CD4-positive, alpha-beta T cell treated with Interleukin-4 for 1 hour (primary cell): ENCODE data around the gene FAM185A.
"Not testable (repeated sequence)": the region's sequence is repeated elsewhere in the genome, so short reads cannot be mapped to it uniquely, and the experiment has no call there.

ENCODE experiments used
- DNase-seq, 2 donors: peaks; one replicate each; pipeline ENCODE4 v3.0.0-alpha.2; 2020 to 2022

Gene FAM185A

GRCh38 chr7:102833343-102833742 is 84.5 kb downstream of the FAM185A start:
- no peak for DNase-seq

GRCh38 chr7:102834466-102834865 is 85.7 kb downstream of the FAM185A start:
- no peak for DNase-seq

DNA sequence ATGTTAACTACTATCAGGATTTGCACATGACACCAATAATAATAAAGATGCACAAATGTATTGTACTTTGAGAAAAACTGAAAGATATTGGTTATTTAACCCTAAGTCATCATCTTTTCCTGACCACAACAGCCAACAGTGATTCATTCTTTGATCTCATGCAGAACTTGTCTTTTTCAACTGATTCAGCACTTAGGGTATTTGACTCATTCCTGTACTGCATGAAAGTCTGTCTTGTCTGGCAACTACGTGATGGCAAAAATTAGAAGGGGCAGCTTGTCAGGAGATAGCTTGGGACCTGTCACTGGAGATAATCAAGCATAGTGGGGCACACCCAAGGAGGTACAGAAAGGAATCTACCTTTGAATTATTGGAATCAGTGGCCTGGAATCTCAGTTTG is 86.2 kb downstream of the FAM185A start:
- DNase-seq: no peak

DNA sequence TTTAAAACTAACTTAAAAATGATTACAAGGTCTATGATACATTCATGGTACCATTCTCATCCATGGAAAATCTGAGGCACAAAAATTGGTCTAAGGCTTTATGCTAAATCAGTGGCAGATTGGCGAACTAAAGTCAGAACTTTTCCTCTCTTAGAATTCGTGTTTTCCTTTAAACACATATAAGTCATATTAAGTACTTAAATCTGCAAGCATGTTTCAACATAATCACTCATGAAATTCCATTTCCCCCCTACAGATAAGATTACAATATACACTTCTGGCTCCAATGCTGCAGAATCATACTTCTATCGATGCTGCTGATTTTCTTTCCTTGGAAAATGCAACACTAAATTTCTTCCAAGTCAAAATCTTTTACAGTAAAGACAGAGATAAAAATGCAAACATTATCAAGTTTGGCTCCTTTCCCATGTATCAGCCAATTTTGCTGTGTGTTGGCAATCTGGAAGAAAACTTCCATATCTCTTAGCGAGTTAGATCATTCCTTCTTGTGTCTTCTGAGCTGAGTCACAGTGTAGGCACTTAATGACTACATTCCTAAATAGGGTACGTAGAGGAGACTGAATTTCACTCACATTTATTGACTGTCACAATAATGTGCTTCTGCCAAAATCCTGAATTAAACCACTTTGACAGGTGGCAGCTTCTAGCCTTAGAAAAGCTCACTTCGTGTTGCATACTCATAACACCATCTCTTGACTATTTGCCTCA is 87.6 kb downstream of the FAM185A start:
- no peak for DNase-seq

DNA sequence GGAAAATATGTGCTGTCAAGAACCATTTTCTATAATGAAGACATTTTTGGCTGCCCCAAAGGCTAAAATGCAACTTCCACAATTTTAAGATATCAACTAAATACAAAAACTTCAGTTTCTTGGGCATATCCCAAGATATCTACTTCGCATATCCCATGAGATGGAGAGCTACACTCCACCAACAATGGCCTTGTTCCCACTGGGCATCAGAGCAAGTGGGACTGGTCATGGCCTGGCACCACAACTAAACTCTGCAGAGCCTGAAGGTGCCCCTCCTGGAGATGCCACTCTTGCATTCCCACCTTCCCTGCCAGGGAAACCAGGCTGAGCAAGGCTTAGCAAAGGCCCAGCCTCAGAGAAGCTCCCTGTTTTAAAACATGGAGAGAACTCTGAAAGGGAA is 88.2 kb downstream of the FAM185A start:
- no peak for DNase-seq

GRCh38 chr7:102837802-102838201 is 89.0 kb downstream of the FAM185A start:
- no peak for DNase-seq

- not testable (repeated sequence) for DNase-seq
Measured at GRCh38 chr7:102838572-102839101, 89.8 kb downstream of the FAM185A start.

- no peak for DNase-seq
Measured at GRCh38 chr7:102840404-102840803, 91.6 kb downstream of the FAM185A start.

DNA sequence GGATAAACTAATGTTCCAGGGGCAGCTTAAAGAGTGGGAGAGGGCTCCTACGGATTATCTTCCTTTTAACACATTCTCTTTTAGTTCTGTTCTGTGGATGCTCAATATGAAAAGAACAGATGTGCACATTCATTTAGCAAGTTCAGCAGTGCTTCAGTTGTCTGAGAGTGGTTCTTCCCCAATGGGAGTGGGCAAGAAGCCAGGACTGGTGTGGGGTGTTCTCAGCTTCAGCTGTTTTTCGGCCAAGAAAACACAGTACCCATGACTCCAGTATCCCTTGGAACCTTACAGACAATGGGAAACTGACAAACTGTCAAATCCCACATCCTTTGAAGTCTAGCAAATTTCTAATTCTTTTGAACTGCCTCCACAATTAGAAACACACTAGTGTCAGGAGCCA is 92.5 kb downstream of the FAM185A start:
- no peak for DNase-seq

DNA sequence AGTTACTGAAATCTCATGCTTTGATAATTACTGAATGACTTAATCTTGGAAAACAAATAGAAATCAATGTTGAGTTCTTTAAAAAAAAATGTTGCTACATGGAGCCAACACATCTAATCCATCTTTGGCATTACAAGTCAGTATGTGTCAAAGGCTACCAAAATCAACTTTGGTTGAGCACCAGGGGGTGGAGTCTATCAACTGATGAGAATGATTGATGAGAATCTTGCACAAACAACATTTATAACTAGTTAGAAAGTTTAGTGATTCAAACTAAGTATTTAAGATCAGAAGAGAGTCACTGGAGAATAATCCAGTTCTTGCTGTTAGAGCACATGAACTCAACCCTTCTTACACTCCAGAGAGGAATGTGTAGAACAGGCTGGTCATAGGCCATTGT is 93.5 kb downstream of the FAM185A start:
- no peak for DNase-seq

DNA sequence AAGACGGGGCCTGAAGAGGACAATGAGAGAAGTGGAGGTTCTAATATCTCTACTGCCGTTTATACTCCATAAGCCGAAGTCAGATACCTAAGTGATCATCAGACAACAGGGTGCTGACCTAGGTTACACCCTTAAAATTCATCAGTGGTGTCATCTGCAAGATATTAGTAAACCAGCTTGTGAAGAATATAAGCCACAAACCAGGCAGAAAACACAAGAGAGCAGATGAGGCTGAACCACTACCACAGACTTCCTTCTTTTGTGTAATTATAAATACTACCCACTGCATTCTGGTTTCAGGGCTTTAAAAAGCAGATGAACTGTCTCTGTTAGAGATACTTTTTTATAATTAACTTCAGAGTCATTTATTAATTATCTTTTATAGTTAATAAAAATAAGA is 95.1 kb downstream of the FAM185A start:
- DNase-seq: no peak

GRCh38 chr7:102845346-102845745 is 96.5 kb downstream of the FAM185A start:
- no peak for DNase-seq

DNA sequence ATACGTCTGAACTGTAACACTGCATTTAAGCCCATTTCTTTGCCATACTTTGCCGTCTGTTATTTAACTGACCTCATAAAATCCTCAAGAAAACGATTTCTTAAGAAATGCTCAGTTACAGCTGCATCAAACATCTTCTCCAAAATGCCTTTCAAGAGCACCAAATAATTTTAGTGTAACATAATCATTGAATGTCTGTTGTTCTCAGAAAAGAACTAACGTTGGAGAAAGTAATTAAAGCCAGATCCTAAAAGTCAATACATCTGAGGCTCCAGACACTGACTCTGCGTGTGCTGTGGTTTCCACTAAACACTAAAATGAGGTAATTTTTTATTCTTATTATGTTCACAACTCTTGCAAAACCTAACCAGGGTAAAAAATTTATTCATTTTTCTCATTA is 100.3 kb downstream of the FAM185A start:
- no peak for DNase-seq

- no peak for DNase-seq
Measured at GRCh38 chr7:102849538-102849937, 100.7 kb downstream of the FAM185A start.

- no peak for DNase-seq
Measured at GRCh38 chr7:102856036-102856435, 107.2 kb downstream of the FAM185A start.
